ENCODE results near the gene INTU.

Gene INTU

DNA sequence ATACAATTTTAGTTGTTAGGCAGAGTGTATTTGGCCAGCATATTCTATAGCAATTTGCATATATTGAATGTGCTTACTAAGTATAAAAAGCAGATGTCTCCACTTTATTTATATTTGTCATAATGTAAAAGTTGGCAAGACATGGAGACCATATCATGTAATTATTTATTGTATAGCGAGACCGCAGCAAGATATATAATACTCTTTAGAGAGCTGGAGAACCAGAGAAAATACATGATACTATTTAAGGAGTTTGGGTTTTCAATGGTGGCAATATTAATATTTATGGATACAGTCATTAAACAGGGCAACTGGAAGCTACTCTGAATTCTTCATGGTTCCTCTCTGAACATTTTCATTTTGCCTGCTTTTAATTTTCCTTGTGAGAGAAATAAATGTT, 35.0 kb downstream of the INTU start:
- no peak for DNase-seq (ENCODE audit: low read depth)
- TF ChIP-seq CTCF (IDR thresholded peaks at IDR 0.05; ENCODE audit: low read depth, low read length, missing control alignments): no peak
- H3K4me3 ChIP-seq (ENCODE audit: low read depth, low read length): no peak overlapping the region

DNA sequence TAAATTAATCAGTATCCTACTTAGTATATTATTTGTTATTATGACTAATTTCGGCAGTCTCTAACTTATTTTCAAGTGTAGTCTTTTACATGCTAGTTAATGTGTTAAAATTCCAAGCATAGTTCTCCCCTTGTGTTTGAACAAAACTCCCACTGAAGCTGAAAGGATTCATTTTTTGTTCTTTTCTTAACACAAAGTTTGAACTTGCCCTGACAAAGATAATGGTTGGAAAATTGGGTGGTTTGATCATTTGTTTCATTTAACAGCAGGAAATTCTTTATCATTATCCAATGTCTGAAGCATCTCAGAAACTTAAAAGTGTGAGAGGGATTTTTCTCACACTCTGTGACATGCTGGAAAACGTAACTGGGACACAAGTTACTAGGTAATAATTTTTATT, 36.0 kb downstream of the INTU start:
- TF ChIP-seq CTCF (IDR thresholded peaks at IDR 0.05; ENCODE audit: low read depth, low read length, missing control alignments): no peak
- no peak overlapping the region for H3K4me3 ChIP-seq (ENCODE audit: low read depth, low read length)

DNA sequence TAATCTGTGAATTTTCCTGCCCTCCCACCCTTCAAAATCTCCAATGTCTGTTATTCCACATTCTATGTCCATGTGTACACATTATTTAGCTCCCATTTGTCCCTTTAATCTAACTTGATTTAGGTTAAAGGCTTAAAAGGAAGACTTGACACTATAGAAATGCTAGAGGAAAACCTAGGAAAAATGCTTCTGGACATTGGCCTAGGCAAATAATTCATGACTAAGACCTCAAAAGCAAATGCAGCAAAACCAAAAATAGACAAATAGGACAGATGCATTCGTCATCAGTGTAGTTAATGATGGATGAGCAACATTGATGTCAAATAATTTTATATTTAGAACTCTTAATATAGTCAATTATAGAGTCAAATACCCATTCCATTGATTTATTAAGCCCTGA, 36.9 kb downstream of the INTU start:
- H3K4me3 ChIP-seq (ENCODE audit: low read depth, low read length): no peak overlapping the region
- TF ChIP-seq CTCF (IDR thresholded peaks at IDR 0.05; ENCODE audit: low read depth, low read length, missing control alignments): no peak
- no peak for DNase-seq (ENCODE audit: low read depth)

More for the DNA sequence above, 36.0 kb downstream of the INTU start:
- DNase-seq (ENCODE audit: low read depth): no peak

GRCh38 chr4:127672111-127672510, 39.4 kb downstream of the INTU start:
- no peak overlapping the region for H3K4me3 ChIP-seq (ENCODE audit: low read depth, low read length)
- DNase-seq (ENCODE audit: low read depth): no peak
- no peak for TF ChIP-seq CTCF (IDR thresholded peaks at IDR 0.05; ENCODE audit: low read depth, low read length, missing control alignments)

DNA sequence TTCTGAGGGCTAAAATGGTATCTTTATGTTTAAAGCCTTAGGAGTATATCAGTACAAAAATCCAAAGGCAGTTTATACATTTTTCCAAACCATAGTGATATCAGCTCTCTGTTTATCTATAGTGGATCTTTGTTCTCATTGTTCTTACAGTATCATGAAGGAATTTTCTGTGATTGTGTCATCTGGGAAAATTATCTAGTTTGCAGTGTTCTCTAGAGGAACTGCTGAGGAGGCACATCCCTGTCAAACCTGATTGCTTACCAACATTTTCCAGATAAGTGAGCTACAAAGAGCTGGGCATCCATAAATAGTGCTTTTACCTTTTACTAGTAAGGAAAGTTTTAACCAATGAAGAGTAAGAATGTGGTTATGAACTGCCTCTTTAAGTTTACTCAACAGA, 52.5 kb downstream of the INTU start:
- H3K4me3 ChIP-seq (ENCODE audit: low read depth, low read length): no peak overlapping the region
- no peak for DNase-seq (ENCODE audit: low read depth)
- no peak for TF ChIP-seq CTCF (IDR thresholded peaks at IDR 0.05; ENCODE audit: low read depth, low read length, missing control alignments)

- no peak for DNase-seq (ENCODE audit: low read depth)
- H3K4me3 ChIP-seq (ENCODE audit: low read depth, low read length): no peak overlapping the region
- TF ChIP-seq CTCF (IDR thresholded peaks at IDR 0.05; ENCODE audit: low read depth, low read length, missing control alignments): no peak
These were observed 53.9 kb downstream of the INTU start for GRCh38 chr4:127686658-127687057.

DNA sequence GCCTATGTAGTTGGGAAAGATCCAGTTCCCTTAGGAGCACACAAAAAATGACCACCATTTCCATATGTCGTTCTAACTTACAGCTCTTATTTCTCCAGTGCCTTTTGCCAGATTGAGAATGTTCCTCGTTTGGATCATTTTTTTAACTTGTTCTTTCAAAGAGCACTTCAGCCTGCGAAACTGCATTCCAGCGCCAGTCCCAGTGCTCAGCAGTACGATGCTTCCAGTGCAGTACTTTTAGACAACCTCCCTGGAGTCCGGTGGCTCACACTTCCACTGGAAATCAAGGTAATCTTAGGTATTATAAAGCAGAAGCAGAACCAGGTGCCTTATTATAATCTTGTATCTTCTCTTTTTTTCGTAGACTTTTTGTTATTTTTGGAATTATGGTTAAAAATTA, 54.8 kb downstream of the INTU start:
- no peak for TF ChIP-seq CTCF (IDR thresholded peaks at IDR 0.05; ENCODE audit: low read depth, low read length, missing control alignments)
- DNase-seq (ENCODE audit: low read depth): no peak
- no peak overlapping the region for H3K4me3 ChIP-seq (ENCODE audit: low read depth, low read length)
